Measurements from ENCODE around the gene AUTS2. TPM values are rescaled to one million over a fixed set of nuclear protein-coding genes. Genes with fewer than 3 reads are reported as not detected.

Gene AUTS2
- total RNA-seq, 1 experiment from 2014 or later: 42.1 TPM

DNA sequence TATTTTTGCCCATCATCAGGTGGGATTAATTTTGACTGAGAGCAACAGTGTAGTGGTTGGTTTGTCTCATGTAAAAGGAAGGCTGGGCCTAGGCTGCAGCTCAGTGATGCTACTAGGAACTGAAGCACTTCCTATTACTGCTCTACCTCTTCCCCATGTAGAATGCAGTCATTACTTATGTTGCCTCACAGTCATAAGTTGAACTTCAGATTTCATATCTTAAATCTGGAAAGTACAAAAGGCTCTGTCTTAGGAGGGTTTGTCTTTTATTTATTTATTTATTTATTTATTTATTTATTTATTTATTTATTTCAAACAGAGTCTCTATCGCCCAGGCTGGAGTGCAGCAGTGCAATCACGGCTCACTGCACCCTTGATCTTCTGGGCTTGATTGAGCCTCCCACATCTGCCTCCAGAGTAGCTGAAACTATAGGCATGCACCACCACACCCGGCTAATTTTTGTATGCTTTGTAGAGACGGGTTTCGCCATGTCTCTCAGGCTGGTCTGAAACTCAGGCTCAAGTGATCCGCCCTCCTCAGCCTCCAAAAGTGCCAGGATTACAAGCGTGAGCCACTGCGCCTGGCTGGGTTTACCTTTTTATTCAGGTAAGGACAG is 812.0 kb downstream of the AUTS2 start:
- intact Hi-C loops (cut with micrococcal nuclease; ENCODE audit: unreplicated experiment): no loop called here
- Histone ChIP-seq H3K36me3 (ENCODE audit: insufficient read depth, low read length, poor library complexity, severe bottlenecking) (no peaks in the 10 kb centered on the region), H3K27me3 (replicated peaks; ENCODE audit: insufficient read depth, low read depth, low read length, poor library complexity) (no peaks in the 10 kb centered on the region), H3K27ac (ENCODE audit: low read depth, low read length, poor library complexity, severe bottlenecking) (no peak overlapping the region), H3K9me3 (ENCODE audit: low read depth, low read length, poor library complexity, severe bottlenecking) (no peaks in the 10 kb centered on the region), H3K4me3 (ENCODE audit: low read depth, low read length, poor library complexity, severe bottlenecking) (no peak overlapping the region), H3K4me1 (ENCODE audit: insufficient read depth, low read length, poor library complexity, severe bottlenecking) (no peaks in the 10 kb centered on the region)
- BruUV-seq (replicated peaks): no TSS peak
- TF ChIP-seq CTCF (conservative IDR thresholded peaks at IDR 0.05; ENCODE audit: low read depth, low read length): no peak
- POLR2A ChIA-PET (ENCODE audit: low non-redundant PET): no interaction called here
- no peak for DNase-seq (ENCODE audit: low spot score)
- CTCF ChIA-PET: no interaction called here

- POLR2A ChIA-PET (ENCODE audit: low non-redundant PET): no interaction called here
- H3K4me3 ChIP-seq (ENCODE audit: low read depth, low read length, poor library complexity, severe bottlenecking): no peak overlapping the region
- TF ChIP-seq EZH2 (IDR thresholded peaks at IDR 0.05; ENCODE audit: borderline replicate concordance, low read depth, low read length, poor library complexity, severe bottlenecking): no peak
- TF ChIP-seq CTCF (conservative IDR thresholded peaks at IDR 0.05; ENCODE audit: low read depth, low read length): no peak
- H3K9me3 ChIP-seq (ENCODE audit: low read depth, low read length, poor library complexity, severe bottlenecking): no peaks in the 10 kb centered on the region
- intact Hi-C loops (cut with micrococcal nuclease; ENCODE audit: unreplicated experiment): no loop called here
- no TSS peak for BruUV-seq (replicated peaks)
- DNase-seq (ENCODE audit: low spot score): no peak
- H3K27ac ChIP-seq (ENCODE audit: low read depth, low read length, poor library complexity, severe bottlenecking): no peak overlapping the region
- no peaks in the 10 kb centered on the region for H3K36me3 ChIP-seq (ENCODE audit: insufficient read depth, low read length, poor library complexity, severe bottlenecking)
- H3K4me1 ChIP-seq (ENCODE audit: insufficient read depth, low read length, poor library complexity, severe bottlenecking): peaks cover 2% of the 10 kb centered on the region
- no peaks in the 10 kb centered on the region for H3K27me3 ChIP-seq (replicated peaks; ENCODE audit: insufficient read depth, low read depth, low read length, poor library complexity)
- CTCF ChIA-PET: no interaction called here
Measured at GRCh38 chr7:70414368-70414767, 816.1 kb downstream of the AUTS2 start.

DNA sequence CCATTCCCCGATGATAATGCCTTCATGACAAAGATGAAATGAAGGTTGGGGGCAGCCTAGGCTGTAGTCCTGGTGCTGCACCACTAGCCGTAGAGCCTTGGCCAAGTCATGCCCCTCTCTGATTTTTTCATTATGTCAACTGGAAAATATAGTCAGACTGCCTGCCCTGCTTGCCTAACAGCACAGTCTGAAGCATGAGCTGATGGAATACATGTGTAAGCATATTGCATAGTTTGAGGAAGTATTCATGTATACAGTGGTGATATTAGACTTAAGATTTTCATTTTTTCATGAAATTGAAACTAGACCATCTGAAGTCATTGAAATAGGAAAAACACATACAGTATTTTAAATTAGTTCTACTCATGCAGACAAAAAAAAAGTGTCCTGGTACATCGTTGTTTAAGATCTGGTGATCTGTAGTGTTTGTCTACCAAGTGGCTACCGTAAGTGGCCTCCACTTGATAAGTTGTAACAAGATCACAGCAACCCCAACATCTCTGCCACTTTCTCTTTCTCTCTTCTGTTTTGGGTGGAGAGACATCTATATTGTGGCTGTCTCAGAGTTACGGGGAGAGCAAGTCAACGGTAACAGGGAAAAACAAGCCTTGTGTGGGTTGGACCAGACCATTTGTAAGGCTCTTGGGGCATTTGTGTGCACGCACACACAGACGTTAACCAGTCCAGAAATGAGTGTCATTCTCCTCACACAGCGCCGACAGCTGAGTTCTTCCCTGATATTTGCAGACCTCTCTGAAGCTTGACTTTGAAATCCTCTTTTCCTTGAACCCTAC is 817.1 kb downstream of the AUTS2 start:
- intact Hi-C loops (cut with micrococcal nuclease; ENCODE audit: unreplicated experiment): no loop called here
- Histone ChIP-seq H3K27me3 (replicated peaks; ENCODE audit: insufficient read depth, low read depth, low read length, poor library complexity) (no peaks in the 10 kb centered on the region), H3K36me3 (ENCODE audit: insufficient read depth, low read length, poor library complexity, severe bottlenecking) (no peaks in the 10 kb centered on the region), H3K27ac (ENCODE audit: low read depth, low read length, poor library complexity, severe bottlenecking) (no peak overlapping the region), H3K4me1 (ENCODE audit: insufficient read depth, low read length, poor library complexity, severe bottlenecking) (peaks cover 3% of the 10 kb centered on the region), H3K9me3 (ENCODE audit: low read depth, low read length, poor library complexity, severe bottlenecking) (no peaks in the 10 kb centered on the region), H3K4me3 (ENCODE audit: low read depth, low read length, poor library complexity, severe bottlenecking) (no peak overlapping the region)
- no peak for DNase-seq (ENCODE audit: low spot score)
- TF ChIP-seq CTCF (conservative IDR thresholded peaks at IDR 0.05; ENCODE audit: low read depth, low read length) (no peak), EZH2 (IDR thresholded peaks at IDR 0.05; ENCODE audit: borderline replicate concordance, low read depth, low read length, poor library complexity, severe bottlenecking) (no peak)
- CTCF ChIA-PET: no interaction called here
- no TSS peak for BruUV-seq (replicated peaks)
- POLR2A ChIA-PET (ENCODE audit: low non-redundant PET): no interaction called here

All from A673 (cell line).